NCI-H1105 treated with DMSO at 0.1 percent for 48 hours (cell line): ENCODE data around the gene YBEY.
A peak's percentile ranks its signal among the peaks of the same experiment; 100 is the strongest.
"Not testable (repeated sequence)": the region's sequence is repeated elsewhere in the genome, so short reads cannot be mapped to it uniquely, and the experiment has no call there.

ENCODE experiments used
- DNase-seq: peaks from one replicate; lab custom pipeline; 2025; lab: John Stamatoyannopoulos, UW

Gene YBEY

DNA sequence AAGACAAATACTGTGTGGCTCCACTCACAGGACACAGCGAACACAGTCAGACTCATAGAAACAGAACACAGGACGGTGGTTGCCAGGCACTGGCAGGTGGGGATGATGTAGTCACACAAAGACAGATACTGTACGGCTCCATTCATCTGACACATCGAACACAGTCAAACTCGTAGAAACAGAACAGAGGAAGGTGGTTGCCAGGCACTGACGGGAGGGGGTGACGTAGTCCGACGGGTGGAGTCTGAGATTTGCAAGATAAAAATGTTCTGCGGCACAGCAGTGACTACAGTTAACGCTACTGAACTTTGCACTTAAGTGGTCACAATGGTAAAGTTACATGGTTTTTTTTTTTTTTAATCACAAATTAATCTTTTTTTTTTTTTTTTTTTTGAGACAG lies 18.8 kb downstream of the YBEY start:
- DNase-seq, result no peak

DNA sequence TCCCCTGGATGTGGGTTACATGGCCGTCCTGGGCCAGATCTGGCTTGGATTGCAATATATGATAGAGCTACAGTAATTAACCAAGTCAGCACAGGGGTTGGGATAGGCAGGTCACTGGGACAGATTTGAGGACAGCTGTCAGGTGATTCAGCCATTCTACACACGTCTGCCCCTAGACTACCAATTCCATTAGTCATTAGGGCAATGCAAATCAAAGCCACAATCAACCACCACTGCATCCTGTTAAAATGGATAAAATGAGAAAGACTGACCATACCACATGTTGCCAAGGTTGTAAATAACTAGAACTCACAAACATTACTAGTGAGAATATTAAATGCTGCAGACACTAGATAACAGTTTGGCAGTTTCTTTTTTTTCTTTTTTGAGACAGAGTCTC lies 21.5 kb downstream of the YBEY start:
- no peak for DNase-seq

DNA sequence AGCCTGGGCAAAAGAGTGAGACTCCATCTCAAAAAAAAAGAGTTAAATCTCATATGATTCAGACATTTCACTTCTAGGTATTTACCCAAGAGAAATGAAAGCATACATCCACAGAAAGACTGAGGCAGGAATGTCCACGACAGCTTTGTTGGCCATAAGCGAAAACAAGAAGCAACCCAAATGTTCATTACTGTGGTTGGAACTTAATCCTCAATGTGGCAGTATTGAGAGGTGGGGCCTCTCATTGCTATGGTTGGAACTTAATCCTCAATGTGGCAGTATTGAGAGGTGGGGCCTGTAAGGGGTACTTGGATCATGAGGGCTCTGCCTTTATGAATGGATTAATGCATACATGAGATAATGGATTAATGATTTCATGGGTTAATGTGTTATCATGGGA lies 22.3 kb downstream of the YBEY start:
- DNase-seq, result no peak

DNA sequence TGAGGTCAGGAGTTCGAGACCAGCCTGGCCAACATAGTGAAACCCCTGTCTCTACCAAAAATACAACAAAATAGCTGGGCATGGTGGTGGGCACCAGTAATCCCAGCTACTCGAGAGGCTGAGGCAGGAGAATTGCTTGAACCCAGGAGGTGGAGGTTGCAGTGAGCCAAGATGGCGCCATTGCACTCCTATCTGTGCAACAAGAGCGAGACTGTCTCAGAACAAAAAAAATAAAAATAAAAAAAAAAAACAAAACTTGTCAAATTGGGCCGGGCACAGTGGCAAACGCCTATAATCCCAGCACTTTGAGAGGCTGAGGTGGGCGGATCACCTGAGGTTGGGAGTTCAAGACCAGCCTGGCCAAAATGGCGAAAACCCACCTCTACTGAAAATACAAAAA lies 24.1 kb downstream of the YBEY start:
- DNase-seq, result not testable (repeated sequence)

DNA sequence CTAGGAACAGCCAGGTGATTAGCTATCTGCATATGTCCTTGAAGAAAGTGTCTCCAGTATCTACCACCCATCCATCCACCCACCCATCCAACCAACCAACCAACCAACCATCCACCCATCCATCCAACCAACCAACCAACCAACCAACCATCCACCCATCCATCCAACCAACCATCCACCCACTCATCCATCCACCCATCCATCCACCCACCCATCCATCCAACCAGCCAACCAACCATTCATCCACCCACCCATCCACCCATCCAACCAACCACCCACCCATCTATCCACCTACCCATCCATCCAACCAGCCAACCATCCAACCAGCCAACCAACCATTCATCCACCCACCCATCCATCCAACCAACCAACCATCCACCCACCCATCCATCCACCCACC lies 25.4 kb downstream of the YBEY start:
- DNase-seq, result no peak

DNA sequence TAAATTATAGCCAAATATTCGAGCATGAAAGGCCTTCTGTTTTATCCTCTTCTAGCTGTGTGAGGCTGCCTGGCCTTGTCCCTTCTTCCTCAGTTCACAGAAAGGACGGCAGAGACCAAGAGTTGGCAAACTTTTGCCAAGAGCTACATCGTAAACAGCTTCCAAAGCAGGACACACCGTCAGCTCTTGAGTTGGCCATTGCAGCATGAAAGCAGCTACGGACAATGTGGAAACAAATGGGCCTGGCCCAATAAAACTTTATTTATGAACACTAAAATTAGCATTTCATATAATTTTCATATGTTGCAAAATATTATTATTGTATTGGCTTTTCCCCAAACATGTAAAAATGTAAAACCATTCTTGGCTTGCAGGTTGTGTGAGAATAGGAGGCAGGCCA lies 26.8 kb downstream of the YBEY start:
- DNase-seq, result no peak

DNA sequence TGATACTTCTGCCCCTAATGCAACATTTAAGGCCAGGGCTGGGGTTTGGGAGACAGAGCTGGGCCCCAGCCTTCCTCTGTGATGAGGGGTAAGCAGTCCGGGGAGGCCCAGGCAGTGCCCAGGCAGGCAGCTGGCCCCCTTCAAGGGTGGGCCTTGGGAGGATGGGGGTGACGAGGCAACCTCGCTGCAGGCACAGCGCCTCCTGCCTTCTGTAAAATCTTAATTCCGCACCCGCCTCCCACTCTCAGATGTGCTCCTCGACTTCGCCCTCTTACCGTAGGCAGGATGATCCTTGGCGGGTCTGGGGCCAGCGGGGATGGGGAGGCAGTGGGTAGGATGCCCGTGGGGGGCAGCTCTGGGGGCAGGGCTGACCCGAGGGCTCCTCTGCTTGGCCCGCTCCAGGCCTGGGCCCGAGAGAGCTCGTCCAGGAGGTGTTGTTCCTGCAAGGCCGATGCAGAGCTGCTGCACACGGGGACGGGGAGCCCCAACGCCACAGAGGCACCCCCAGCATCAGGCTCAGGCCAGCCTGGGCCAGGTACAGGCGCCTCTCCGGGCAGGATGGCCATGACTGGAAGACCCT lies 28.4 kb downstream of the YBEY start:
- DNase-seq, result no peak

DNA sequence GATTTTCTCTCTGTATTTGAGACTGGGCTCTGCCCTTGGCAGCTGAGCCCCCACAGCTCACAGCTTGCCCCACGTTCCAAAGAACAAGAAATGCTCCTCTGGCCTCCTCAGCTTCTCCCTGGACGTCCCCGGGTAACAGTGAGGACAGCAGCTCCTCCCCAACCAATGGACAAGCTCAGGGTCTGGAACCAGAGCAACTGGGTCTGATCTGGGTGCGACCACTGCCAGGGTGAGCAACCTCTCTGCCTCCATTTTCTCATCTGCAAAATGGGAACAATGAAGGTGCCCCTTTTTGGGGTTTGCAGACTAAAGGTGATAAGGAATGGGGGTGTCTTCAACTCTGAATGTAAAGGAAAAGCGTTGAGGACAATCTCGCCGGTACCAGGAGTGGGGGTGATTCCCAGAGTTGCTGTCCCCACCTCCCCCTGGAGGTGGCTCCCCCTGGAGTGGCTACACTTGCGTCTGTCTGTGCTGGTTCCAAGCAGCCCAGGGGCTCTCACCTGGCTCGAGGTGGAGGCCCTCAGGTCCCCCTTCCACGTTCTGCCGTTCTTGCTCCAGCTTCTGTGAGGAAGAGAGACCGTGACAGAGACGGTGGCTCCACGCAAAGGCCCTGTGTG lies 30.7 kb downstream of the YBEY start:
- no peak for DNase-seq

DNA sequence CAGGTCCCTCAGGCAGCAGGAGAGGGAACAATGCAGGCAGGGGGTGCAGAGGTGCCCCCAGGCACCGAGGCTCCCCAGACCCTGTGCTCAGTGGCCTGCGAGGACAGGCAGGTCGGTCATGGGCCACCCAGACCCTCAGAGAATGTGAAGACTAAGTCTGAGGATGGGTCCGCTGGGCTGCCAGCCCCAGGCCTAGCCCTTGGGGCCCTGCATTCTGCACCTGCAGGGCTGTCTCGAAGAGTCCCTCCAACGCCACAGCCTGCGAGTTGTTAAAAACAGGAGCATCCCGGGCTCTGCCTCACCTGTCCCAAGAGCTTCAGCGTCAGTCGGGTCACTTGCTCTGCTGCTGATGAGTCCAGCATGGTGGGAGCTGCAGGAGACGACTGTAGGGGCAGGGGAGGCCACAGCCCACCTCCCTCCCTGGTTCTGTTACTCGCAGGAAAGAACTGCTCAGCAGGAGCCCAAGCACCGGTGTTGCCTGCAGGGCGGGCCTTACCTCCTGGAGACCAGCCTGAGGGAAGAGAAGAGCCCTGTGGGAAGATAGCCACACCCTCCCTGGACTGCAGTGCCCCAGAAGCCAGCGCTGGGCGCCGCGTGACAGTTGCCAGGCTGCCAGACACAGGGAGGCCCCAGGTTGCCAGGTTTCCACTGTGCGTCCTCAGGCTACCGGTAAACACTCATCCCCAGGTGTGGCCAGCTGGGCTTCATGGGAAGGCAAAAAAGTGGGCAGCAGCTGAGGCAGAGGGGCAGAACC lies 31.7 kb downstream of the YBEY start:
- no peak for DNase-seq

DNA sequence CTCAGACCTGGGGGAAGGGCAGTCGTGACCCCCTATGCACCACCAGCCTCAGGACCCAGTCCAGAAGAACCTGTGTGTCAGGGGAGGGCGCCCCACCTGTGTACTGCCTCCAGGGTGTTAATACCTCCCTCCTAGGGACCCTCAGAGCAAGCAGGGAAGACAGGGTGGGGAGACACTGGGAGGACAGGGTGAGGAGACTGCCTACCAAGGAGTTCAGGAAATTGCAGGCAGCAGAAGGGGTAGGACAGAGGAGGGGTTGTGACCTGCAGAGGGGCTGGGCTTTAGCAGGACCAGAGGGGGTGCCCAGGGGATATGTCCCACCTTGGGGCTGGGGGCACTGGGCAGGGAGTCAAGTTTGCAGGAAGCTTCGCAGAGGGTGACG lies 32.3 kb downstream of the YBEY start:
- DNase-seq, result no peak

DNA sequence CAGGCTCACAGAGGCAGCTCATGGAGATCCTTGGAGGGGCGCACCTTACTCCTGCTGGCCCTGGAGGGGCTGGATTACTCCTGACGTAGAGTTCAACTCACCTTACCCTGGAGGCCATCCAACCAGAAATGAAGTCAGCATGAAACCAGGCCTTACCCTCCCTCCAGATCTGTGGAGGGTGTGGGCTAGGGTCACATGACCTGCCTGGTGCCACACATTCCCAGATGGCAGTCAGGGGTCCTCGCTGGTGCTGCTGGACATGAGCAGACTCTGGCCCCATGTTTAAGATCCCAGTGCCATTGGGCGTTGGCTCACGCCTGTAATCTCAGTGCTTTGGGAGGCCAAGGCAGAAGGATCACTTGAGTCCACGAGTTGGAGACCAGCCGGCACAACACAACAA lies 33.0 kb downstream of the YBEY start:
- no peak for DNase-seq

DNA sequence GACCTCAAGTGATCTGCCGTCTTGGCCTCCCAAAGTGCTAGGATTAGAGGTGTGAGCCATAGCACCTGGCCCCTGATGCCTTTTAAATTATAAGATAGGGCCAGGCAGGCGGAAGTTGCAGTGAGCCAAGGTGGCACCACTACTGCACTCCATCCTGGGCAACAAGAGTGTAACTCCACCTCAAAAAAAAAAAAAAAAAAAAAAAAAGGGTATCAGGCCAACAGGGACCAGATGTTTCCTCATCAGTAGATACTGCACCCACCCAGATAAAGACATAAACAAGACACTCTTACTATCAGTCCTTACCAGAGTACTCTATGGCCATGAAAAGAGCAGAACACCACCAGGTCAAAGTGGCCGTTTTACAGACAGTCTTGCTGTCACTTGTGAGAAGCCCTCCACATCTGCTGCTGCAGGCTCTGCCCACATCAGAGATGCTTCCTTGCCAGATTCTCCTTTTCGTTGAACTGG lies 34.2 kb downstream of the YBEY start:
- no peak for DNase-seq

DNA sequence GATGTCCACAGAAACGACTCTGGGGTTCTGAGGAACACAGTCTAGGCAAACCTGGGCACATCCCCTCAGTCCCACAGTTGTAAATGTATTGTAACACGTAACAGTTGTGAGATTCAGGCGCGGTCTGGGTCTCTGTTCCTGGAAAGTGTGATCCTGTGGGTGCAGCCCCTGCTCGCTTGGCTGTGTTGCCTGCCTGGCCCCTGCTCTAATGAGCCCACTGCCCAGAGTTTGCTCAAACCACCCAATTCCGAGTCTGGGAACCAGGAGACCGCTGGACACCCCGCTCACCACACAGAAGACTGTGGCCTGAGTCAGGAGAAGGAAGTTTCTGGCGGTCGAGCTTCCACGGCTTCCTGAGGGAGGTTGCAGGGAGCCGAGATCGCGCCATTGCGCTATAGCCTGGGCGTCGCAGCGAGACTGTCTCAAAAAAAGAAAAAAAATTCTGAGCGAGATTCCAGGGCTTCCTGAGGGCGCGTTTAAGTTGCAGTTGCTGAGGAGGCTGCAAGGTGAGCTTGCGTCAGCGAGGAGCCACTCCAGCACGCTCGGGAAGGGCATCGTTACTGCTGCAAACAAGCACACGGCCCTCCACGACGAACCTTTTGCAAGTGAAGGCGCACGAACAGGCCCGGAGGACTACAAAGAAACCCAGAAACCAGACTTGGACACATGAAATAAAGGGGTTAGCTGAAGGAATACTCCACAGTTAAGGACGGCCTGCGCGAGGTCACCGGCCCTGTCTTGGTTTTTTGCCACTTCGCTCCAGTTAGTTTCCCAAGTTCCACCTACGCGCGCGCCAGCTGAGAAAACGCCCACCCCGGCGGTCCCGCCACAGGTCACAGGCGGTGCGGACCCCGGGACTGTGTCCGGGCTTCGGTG lies 36.4 kb downstream of the YBEY start:
- DNase-seq, result peak; percentile 11

DNA sequence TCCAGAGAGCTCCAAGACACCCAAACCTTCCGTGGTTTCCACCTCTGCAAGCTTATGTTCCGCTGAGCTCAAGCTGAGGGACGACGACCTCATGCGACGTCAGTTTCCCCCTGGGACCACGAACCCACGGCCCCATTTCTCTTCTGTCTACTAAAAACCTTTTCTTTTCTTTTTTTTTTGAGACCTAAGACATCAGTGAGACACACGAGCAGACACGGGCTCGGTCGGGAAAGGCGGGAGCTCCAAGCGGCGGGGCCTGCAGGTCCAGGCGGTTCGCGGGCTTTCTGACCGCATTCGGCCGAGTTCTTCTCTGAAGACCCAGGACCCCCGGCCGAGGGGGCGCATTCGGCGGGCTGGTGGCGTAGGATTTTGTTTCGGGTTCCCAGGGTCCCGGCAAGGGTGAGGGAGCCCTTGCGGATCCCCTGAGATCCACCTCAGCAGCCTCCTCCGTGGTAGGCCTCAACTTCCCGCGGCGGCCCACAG lies 37.1 kb downstream of the YBEY start:
- DNase-seq, result peak; percentile 38

DNA sequence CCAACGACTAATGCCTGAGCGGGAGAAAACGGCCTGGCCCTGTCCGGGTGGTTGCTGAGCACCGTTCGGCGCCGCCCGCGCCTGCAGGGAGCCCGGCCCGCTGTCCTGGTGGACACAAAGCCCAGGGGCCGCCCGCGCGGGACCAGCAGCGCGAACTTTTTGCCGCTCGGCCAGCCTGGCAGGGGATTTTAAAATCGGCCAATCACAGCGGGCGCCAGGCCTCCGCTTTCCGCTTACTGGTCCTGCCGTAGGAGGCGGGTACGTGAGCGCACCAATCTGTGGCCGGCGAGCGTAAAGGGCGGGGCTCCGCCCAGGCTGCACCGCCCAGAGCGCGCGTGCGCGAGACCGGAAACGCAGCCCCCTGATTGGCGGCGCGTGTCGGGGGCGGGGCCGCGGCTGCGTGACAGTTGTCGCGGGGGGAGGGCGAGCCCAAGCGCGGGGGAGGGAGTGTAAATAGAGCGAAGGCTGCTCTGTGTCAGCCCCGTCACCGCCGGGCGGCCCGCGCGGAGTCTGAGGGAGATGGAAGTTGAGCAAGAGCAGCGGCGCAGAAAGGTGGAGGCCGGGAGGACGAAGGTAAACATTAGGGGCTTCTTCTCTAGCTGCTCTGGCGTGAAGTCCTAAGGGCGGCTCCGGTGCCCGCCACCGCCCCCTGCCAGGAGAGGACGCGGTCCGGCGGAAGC lies 37.7 kb downstream of the YBEY start, which contains the start of the genes C21orf58 and PCNT:
Gene C21orf58 (minus strand): TSS at position 161 of the 680 bp plus-strand sequence. CDS start 1,132 bp downstream, outside the sequence.
Gene PCNT (plus strand): TSS at position 447 of the 680 bp plus-strand sequence. CDS start 73 bp downstream, at position 520.
- peak; percentile 96 for DNase-seq

DNA sequence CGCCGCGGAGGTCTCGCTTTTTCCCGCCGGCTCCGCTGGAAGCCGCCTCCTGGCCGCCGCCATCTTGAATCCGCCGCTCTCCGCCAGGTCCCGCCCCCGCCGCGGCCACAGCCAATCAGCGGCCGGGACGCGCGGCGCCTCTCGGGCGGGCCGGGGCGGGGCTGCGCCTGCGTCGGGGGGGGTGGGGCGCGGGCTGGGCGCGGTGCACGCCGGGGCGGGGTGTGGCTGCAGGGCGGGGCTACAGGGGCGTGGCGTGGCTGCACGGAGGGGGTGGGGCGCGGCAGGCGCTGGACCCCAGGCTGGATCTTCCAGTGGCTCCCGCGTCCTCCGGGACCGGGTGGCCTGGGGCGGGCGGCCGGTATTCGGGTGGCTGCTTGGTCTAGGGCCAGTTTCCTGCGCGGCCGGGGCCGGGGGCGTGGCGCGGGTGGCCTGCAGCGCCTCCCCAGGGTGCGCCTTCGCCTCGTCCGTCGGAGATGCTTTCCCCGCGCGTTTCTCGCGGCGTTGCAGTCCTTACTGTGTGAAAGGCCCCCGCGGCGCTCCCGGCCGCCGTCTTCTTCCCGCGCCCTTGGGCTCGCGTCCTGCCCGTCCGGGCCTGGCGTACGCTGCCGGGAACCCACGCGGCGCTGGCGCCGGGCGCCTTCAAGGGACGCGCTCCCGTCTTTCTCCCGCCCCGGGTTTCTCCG lies 38.4 kb downstream of the YBEY start:
- peak; percentile 75 for DNase-seq

DNA sequence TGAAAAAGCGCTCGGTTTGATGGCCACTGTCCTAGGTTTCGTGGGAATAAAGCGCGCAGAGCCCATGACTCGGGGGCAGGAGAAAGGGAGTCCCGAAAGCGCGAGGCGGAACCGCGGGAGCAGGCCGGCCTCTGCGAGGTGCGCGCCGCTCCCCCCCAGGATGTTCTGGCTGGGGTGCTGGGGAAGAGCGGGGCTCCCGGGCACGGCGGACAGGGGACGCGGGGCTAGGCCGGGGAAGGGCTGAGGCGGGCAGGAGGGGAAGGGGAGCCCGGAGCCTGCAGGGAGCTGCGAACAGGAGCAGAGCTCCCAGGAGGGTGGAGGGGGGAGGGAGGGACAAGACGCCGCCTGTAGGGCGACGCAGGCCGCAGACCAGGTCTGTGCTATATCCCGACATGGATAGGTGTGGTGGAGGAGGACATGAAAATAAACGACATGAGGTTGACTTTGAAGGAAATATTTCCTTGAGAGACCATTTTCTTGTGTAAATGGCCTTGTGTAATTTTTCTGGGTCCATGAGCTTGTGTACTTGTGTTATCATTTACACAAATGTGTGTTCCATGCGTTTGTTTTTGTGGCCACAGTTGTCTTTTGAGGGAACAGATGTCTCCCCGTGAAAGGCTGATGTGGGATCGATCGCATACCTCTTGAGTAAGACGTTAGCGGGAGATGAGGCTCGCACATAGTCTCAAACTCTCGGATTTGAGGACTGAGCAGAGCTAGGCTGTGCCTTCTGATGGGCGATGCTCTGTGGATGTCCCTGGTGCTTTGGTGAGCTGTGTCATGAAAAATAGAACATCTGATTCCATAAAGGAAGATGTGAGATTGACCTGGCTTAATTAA lies 39.2 kb downstream of the YBEY start:
- DNase-seq, result peak; percentile 48

DNA sequence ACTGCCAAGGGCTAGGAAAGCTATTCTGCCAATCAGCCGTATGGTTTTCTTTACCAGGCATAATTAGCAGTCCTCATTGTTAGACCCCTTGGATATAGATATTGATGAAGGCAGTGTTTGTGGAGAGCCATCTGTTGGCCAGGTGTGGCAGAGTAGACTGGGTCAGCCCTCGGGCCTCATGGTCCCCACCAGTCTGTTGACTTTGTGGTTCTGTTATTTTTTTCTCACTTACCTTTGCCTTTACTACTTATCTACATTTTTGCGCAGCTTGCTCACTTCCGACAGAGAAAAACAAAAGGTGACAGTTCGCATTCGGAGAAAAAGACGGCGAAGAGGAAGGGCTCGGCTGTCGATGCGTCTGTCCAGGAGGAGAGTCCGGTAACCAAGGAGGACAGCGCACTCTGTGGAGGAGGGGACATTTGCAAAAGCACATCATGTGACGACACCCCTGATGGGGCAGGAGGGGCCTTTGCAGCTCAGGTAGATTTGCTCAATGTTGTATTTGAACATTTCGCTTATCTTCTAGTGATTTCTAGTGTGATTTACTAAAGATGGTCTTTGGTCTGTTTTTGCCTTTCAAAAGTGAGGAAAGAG lies 40.1 kb downstream of the YBEY start:
- DNase-seq, result peak; percentile 17

DNA sequence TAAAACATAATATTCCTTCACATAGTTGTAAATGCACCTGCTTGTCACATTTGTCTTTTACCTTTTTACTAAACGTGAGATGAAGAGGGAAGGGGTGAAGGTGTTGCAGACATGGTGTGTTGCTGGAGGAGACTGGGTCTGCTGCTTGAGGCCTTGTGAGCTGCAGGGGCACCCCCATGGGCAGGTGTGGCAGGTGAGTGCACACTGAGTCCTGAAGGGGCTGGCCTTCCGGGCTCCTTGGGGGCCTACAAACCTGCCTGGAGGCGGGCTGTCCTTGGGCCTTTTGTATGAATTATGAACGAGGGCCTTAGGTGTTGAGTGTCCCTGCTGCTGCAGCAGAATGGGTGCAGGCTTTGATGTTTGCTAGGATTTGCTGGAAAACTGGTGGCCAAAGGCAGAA lies 41.6 kb downstream of the YBEY start:
- DNase-seq, result no peak

DNA sequence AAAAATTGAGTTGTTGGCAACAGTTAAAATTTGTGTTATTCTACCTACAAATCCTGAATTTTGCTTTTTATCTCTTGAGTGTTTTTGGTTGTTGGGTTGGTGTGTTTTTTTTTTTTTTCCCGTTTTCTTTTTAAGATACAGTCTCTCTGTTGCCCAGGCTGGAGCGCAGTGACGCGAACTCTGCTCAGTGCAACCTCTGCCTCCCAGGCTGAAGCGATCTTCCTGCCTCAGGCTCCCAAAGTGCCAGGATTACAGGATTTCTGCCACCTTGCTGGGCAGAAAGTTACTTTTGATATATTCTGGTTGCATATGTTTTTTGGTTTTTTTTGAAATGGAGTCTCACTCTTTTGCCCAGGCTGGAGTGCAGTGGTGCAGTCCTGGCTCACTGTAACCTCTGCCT lies 42.0 kb downstream of the YBEY start:
- DNase-seq, result no peak
